HEK293 (cell line): ENCODE results near the gene FRMD4A.

Experiments used
- PRDM6 ChIP-seq: fragments of 450-650 bp; formaldehyde crosslinking; IDR thresholded peaks from 2 replicates; pipeline ENCODE4 v1.5.1; 2017; ENCODE audit warnings: missing biosample characterization, missing genetic modification characterization
- REPIN1 ChIP-seq: fragments of 450-650 bp; formaldehyde crosslinking; IDR thresholded peaks from 2 replicates; pipeline ENCODE4 v1.5.1; 2017; ENCODE audit warnings: missing biosample characterization, missing genetic modification characterization, low read depth
- SCRT1 ChIP-seq: fragments of 450-650 bp; formaldehyde crosslinking; IDR thresholded peaks from 2 replicates; pipeline ENCODE4 v1.5.1; 2016; ENCODE audit warnings: missing biosample characterization, missing genetic modification characterization, borderline replicate concordance
- ZNF366 ChIP-seq: fragments of 450-650 bp; formaldehyde crosslinking; conservative IDR thresholded peaks from 2 replicates; pipeline ENCODE4 v1.5.1; 2016; ENCODE audit warnings: missing biosample characterization, missing genetic modification characterization
- ZNF514 ChIP-seq: fragments of 450-650 bp; formaldehyde crosslinking; IDR thresholded peaks from 2 replicates; pipeline ENCODE4 v1.5.1; 2016; ENCODE audit warnings: missing biosample characterization, missing genetic modification characterization
- ZNF792 ChIP-seq: fragments of 450-650 bp; formaldehyde crosslinking; IDR thresholded peaks from 2 replicates; pipeline ENCODE4 v1.5.1; 2016; ENCODE audit warnings: missing biosample characterization, missing genetic modification characterization
- TF ChIP-seq, protein P1 (sequence below): fragments of 450-650 bp; formaldehyde crosslinking; IDR thresholded peaks from 2 replicates; pipeline ENCODE4 v1.5.1; 2016; ENCODE audit warnings: missing biosample characterization, missing genetic modification characterization

- TF ChIP-seq REPIN1 (tag by site-specific recombination) (no peak), SCRT1 (tag by site-specific recombination) (no peak), ZNF792 (no peak), ZNF514 (tag by site-specific recombination) (no peak), PRDM6 (no peak), ZNF366 (tag by site-specific recombination) (no peak)
- TF ChIP-seq, protein P1, sequence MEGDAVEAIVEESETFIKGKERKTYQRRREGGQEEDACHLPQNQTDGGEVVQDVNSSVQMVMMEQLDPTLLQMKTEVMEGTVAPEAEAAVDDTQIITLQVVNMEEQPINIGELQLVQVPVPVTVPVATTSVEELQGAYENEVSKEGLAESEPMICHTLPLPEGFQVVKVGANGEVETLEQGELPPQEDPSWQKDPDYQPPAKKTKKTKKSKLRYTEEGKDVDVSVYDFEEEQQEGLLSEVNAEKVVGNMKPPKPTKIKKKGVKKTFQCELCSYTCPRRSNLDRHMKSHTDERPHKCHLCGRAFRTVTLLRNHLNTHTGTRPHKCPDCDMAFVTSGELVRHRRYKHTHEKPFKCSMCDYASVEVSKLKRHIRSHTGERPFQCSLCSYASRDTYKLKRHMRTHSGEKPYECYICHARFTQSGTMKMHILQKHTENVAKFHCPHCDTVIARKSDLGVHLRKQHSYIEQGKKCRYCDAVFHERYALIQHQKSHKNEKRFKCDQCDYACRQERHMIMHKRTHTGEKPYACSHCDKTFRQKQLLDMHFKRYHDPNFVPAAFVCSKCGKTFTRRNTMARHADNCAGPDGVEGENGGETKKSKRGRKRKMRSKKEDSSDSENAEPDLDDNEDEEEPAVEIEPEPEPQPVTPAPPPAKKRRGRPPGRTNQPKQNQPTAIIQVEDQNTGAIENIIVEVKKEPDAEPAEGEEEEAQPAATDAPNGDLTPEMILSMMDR (tag by site-specific recombination): no peak
Measured at GRCh38 chr10:14369906-14370305, 39.2 kb upstream of the FRMD4A start.
